Upper lobe of left lung (tissue), 6 donors: ENCODE measurements around the gene SDHAF1. TPM values are rescaled to one million over a fixed set of nuclear protein-coding genes. Genes with fewer than 3 reads are reported as not detected.

Experiments used
- ATAC-seq, 2 donors: fragments of 200-7000 bp; cut with Tn5 transposase; one replicate each; pipeline ENCODE4 v1.9.1; 2022; ENCODE audit warnings: mild to moderate bottlenecking in 2 of 2, moderate library complexity in 2 of 2; ENCODE audit not compliant: low FRiP score in 2 of 2
- DNase-seq, 2 donors: peaks; one replicate each; pipeline ENCODE4 v3.0.0-alpha.2; 2019 to 2020
- H3K27ac ChIP-seq, 4 donors: fragments of 200-600 bp; sonication (generic); one replicate each; pipeline ENCODE4 v1.5.1; 2016 to 2019
- H3K27me3 ChIP-seq, 4 donors: fragments of 200-600 bp; sonication (generic); one replicate each; pipeline ENCODE4 v1.5.1; 2017 to 2019
- H3K36me3 ChIP-seq, 4 donors: fragments of 200-600 bp; sonication (generic); one replicate each; pipeline ENCODE4 v1.5.1; 2016 to 2019
- H3K4me1 ChIP-seq, 4 donors: fragments of 200-600 bp; sonication (generic); one replicate each; pipeline ENCODE4 v1.5.1; 2018 to 2019
- H3K4me3 ChIP-seq, 4 donors: fragments of 200-600 bp; sonication (generic); one replicate each; pipeline ENCODE4 v1.5.1; 2017 to 2019; ENCODE audit warnings: mild to moderate bottlenecking in 2 of 4, moderate library complexity in 1 of 4
- H3K9me3 ChIP-seq, 4 donors: fragments of 200-600 bp; sonication (generic); one replicate each; pipeline ENCODE4 v1.5.1; 2018 to 2019
- EP300 ChIP-seq, 4 donors: sonication (generic); formaldehyde crosslinking; IDR thresholded peaks; one replicate each; pipeline ENCODE4 v1.5.1; 2017; ENCODE audit warnings: antibody characterized with exemption in 4 of 4, control low read depth in 2 of 4
- POLR2A ChIP-seq, 4 donors: fragments of 450-650 bp; IDR thresholded peaks; one replicate each; pipeline ENCODE4 v1.5.1; 2016 to 2017; ENCODE audit warnings: antibody characterized with exemption in 4 of 4, mild to moderate bottlenecking in 2 of 4
- POLR2AphosphoS5 ChIP-seq, 2 donors: sonication (generic); formaldehyde crosslinking; IDR thresholded peaks; one replicate each; pipeline ENCODE4 v1.5.1; 2017; ENCODE audit warnings: antibody characterized with exemption in 2 of 2
- WGBS, 2 donors: methylation state at CpG; one replicate each; pipeline ENCODE4 v1.1.5; 2017 to 2018; 5-methylcytosine and 5-hydroxymethylcytosine counted together
- total RNA-seq, 6 donors: library from RNA; depleted of rRNA in 4 of 6; stranded (reverse); fragments of >200 nt in 4 of 6; gene quantifications; one replicate each; pipeline versions ENCODE4 v1.1.0 to v1.2.1, GENCODE V29; 2016 to 2021
- TF ChIP-seq, protein P1 (sequence below), 6 experiments: fragments of 450-650 bp in 4 of 6; fragments of 200-600 bp in 2 of 6; sonication (generic) in 2 of 6; IDR thresholded peaks; one replicate each; pipeline ENCODE4 v1.5.1; 2016 to 2019; ENCODE audit warnings: antibody characterized with exemption in 6 of 6
- donor health status: DM: no; HTN: no; CAD: no; lungs with moderate emphysema.
- donor health status: DM: no; HTN: yes; CAD: no; lungs with severe emphysema.

SDHAF1 gene
- total RNA-seq, 6 donors from 2014 or later: 13.6 to 41.2 (median 28.9) TPM

GRCh38 chr19:35990156-35990555, 4.8 kb upstream of the SDHAF1 start:
- no peaks in the 10 kb centered on the region for H3K9me3 ChIP-seq
- 88 to 89% methylated on average over 4 of the region's 4 CpGs for WGBS, 2 donors
- no peaks in the 10 kb centered on the region for H3K36me3 ChIP-seq
- TF ChIP-seq, protein P1, sequence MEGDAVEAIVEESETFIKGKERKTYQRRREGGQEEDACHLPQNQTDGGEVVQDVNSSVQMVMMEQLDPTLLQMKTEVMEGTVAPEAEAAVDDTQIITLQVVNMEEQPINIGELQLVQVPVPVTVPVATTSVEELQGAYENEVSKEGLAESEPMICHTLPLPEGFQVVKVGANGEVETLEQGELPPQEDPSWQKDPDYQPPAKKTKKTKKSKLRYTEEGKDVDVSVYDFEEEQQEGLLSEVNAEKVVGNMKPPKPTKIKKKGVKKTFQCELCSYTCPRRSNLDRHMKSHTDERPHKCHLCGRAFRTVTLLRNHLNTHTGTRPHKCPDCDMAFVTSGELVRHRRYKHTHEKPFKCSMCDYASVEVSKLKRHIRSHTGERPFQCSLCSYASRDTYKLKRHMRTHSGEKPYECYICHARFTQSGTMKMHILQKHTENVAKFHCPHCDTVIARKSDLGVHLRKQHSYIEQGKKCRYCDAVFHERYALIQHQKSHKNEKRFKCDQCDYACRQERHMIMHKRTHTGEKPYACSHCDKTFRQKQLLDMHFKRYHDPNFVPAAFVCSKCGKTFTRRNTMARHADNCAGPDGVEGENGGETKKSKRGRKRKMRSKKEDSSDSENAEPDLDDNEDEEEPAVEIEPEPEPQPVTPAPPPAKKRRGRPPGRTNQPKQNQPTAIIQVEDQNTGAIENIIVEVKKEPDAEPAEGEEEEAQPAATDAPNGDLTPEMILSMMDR (IDR thresholded peaks at IDR 0.05): no peak
- peaks cover 15 to 23% (median 16%) of the 10 kb centered on the region in 4 donors for H3K4me1 ChIP-seq
- H3K4me3 ChIP-seq: no peak overlapping the region
- peaks cover 0 to 12% (median 0%) of the 10 kb centered on the region in 4 donors for H3K27me3 ChIP-seq
- no peak overlapping the region for H3K27ac ChIP-seq
- no peak for ATAC-seq
- no peak for DNase-seq

DNA sequence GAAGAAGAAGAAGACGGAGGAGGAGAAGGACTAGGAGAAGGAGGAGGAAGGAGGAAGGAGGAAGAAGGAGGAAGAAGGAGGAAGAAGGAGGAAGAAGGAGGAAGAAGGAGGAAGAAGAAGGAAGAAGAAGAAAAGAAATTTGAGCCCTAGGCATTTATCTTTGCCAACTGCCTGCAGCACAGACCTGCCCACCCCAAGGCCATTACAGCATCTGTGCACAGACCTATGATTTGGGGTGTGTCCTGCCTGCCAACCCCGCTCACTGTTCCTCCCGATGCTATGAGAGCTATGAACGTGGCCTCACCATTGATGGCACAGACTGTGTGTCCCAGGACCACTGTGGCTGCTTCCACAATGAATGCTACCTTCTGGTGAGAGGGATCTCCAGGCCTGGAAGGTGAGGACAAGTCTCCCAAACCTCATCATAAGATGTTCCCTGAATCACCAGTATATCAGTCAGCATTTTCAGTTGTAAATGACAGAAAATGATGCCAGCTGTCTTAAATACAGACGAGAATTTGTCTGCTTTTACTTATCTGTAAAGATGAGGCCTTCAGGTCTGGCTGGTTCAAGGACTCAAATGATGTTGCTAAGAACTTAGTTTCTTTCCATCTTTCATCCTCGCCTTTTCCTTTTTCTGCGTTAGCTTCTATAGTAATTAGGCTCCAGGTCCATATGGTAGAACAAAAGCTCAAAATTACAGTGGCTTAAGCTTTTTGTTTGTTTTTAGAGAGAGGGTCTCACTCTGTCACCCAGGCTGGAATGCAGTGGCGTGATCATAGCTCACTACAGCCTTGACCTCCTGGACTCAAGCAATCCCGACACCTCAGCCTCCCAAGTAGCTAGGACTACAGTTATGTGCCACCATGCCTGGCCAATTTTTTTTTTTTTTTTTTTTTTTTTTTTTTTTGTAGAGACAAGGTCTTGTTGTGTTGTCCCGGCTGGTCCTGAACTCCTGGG, 3.9 kb upstream of the SDHAF1 start:
- WGBS, 2 donors: 79 to 84% methylated on average over 10 of the region's 10 CpGs
- Histone ChIP-seq H3K27ac (no peak overlapping the region), H3K27me3 (peaks cover 0 to 12% (median 0%) of the 10 kb centered on the region in 4 donors), H3K4me1 (peaks cover 20 to 31% (median 22%) of the 10 kb centered on the region in 4 donors), H3K9me3 (no peaks in the 10 kb centered on the region), H3K36me3 (no peaks in the 10 kb centered on the region), H3K4me3 (no peak overlapping the region)
- ATAC-seq (no peak), DNase-seq (no peak)
- TF ChIP-seq POLR2AphosphoS5 (IDR thresholded peaks at IDR 0.05) (no peak), POLR2A (IDR thresholded peaks at IDR 0.05) (no peak), EP300 (IDR thresholded peaks at IDR 0.05) (no peak)
- TF ChIP-seq, protein P1 (IDR thresholded peaks at IDR 0.05): no peak

DNA sequence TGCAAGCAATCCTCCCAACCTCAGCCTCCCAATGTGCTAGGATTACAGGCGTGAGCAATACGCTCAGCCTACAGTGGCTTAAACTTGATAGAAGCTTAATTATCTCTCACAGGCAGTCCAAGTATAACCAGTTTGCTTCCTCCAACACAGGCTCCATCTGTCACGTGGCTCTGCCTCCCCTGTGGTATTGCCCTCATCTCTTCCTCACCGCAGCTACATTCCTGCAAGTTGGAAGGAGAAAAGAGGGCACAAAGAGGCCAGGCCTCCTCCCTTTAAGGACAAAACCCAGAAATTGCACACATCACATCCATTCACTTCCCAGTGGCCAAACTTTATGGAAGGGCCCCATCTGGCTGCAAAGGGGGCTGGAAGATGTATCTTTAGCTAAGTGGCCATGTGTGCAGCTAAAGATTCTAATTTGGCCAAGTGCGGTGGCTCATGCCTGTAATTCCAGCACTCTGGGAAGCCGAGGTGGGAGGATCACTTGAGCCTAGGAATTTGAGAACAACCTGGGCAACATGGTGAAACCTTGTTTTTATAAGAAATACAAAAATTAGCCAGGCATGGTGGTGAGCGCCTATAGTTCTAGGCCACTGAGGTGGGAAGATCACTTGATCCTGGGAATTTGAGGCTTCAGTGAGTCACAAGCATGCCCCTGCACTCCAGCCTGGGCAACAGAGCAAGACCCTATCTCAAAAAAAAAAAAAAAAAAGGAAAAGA, 3.1 kb upstream of the SDHAF1 start:
- no peak overlapping the region for H3K27ac ChIP-seq
- 83 to 87% methylated on average over 7 of the region's 7 CpGs for WGBS, 2 donors

DNA sequence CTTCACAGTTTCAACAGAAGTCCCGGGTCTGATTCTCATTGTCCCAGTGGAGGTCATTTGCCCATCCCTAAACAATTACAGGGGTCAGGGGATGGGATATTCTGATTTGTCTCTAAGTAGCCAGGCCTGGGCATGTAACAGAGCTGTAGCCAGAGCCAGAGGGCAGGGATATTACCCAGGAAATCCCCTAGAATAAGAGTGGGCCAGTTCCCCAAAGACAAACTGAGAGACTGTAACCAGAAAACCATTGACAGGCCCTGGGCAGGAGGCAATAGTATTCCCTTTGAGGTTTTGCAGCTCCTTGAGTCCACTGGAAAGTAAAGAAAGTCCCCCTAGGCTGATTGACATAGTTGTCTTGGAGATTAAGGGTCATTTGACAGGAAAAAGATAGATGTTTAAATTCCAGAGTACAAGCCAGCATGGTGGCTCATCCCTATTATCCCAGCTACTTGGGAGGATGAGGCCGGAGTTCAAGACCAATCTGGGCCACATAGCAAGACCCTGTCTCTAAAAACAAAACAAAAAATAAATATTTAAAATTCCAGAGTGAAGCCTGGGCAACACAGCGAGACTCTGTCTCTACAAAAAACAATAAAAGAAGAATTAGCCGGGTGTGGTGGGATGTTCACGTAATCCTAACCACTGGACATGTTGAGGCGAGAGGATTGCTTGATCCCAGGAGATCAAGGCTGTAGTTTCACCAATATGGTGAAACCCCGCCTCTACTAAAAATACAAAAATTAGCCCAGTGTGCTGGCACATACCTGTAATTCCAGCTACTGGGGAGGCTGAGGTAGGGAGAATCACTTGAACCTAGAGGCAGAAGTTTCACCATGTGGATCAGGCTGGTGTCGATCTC, 1.9 kb upstream of the SDHAF1 start:
- WGBS, 2 donors: 88 to 89% methylated on average over 8 of the region's 8 CpGs
- ATAC-seq (no peak), DNase-seq (no peak)
- H3K4me1 ChIP-seq: peaks cover 22 to 35% (median 24%) of the 10 kb centered on the region in 4 donors
- H3K9me3 ChIP-seq: no peaks in the 10 kb centered on the region
- TF ChIP-seq, protein P1 (IDR thresholded peaks at IDR 0.05): no peak
- TF ChIP-seq EP300 (IDR thresholded peaks at IDR 0.05) (no peak), POLR2AphosphoS5 (IDR thresholded peaks at IDR 0.05) (no peak), POLR2A (IDR thresholded peaks at IDR 0.05) (no peak)
- H3K36me3 ChIP-seq: peaks cover 0 to 9% (median 4%) of the 10 kb centered on the region in 4 donors
- no peak overlapping the region for H3K27ac ChIP-seq
- H3K27me3 ChIP-seq: no peaks in the 10 kb centered on the region
- no peak overlapping the region for H3K4me3 ChIP-seq

More for the DNA sequence above, 3.1 kb upstream of the SDHAF1 start:
- ATAC-seq (no peak), DNase-seq (no peak)
- no peaks in the 10 kb centered on the region for H3K36me3 ChIP-seq
- H3K9me3 ChIP-seq: no peaks in the 10 kb centered on the region
- TF ChIP-seq POLR2A (IDR thresholded peaks at IDR 0.05) (no peak), EP300 (IDR thresholded peaks at IDR 0.05) (no peak), POLR2AphosphoS5 (IDR thresholded peaks at IDR 0.05) (no peak)
- TF ChIP-seq, protein P1 (IDR thresholded peaks at IDR 0.05): no peak
- peaks cover 0 to 4% (median 0%) of the 10 kb centered on the region in 4 donors for H3K27me3 ChIP-seq
- H3K4me3 ChIP-seq: no peak overlapping the region
- peaks cover 25 to 34% (median 27%) of the 10 kb centered on the region in 4 donors for H3K4me1 ChIP-seq
